CD4-positive, alpha-beta T cell treated with Interleukin-17A for 1 hour (primary cell): Measurements from ENCODE around the gene ADI1.
"Not testable (repeated sequence)": the region's sequence is repeated elsewhere in the genome, so short reads cannot be mapped to it uniquely, and the experiment has no call there.

ENCODE experiments used
- DNase-seq: peaks from one replicate; pipeline ENCODE4 v3.0.0-alpha.2; 2020

The ADI1 gene

GRCh38 chr2:3492475-3492787 is 26.9 kb downstream of the ADI1 start:
- DNase-seq = not testable (repeated sequence)

DNA sequence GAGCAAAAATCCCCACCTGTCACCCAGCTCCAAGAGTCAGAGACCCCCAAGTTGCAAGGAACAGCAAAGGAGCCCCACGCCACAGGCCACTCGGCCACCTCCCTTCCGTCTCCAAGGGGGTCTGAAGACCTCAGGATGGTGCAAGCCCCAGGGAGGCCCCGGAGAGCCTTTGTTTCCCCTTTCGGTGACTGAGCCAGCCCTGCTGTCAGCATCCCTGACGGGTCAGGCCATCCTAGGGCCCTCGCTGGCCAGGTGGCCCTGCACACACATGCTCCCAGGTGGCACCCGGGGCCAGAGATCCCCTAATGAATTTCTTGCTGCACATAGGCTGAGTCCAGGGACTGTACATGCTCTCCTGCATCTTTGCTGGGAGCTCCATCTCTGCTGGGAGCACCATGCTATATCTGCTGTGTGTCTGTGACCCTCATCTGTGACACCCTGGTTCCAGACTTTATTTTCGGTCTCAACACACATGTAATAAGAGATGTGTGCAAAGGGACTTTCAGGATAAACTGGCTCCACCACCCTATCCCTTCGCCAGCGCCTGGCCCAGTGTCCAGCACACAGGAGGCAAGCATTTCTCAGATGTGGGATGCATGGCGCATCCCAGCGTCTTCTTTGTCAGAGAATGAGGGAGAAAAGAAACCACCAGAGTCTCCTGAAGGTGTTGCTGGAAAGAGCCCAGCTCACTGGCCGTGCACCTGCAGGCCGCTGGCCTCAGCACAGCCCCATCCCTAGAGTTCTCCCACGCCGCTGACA is 27.4 kb downstream of the ADI1 start:
- DNase-seq = no peak

DNA sequence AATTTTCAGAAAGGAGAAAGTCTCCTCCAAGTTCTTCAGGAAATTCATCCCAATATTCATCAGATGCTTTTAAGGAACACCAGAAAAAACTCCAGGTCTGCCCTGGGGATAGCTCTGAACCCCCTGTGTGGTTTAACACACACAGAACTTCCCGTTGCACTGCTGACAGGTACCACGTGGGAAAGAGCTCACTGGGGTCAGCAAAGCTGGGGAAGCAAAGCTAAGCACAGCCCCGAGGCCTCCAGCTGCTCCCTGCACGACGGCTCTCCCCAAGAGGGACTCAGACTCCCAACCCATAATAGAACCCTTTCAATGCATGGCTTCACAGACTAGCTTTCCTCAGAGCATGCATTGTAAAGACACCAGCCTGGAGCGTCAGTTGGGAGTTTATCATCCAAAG is 28.0 kb downstream of the ADI1 start:
- no peak for DNase-seq

DNA sequence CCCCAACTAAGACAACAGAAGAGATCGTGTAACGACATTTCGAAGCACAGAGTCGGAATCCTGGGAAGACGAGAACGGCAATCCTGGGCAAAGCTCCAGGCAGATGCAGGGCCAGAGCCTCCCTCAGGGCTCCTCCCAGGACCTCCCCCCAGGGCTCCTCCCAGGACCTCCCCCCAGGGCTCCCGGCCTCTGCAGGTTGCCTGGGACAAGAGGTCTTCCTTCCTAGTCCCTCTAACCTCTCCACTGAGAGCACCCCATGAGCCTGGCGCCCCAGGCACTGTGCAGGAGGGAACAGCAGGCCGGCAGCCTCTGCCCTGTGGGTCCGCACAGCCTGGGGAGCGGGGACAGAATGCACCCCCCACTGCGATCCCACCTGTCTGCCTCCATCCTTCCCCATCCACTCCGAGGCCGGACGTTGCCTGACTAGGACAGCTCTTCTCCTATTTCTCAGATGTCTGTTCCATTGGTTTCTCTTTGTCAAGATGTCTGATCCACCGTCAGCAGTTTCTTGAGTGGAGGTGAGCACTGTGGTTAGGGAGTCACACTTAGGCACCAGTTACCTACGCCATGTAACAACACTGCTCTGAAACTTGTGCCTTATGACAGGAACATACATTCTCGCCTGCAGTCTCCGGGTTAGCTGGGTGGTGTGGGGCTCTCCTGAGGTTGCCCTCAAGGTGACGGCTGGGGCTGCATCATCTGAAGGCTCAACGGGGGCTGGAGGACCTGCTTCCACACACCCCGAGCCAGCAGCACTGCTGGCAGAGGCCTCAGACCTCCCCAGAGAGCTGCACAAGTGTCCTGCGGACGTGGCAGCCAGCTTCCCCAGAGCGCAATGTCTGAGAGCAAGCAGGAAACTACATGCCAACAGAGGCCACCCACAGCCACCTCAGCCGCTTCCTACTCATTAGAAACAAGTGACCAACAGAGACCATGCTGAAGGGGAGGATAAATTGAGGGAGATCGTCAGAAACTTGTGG is 28.9 kb downstream of the ADI1 start:
- DNase-seq = no peak

- no peak for DNase-seq
These were observed 29.6 kb downstream of the ADI1 start for GRCh38 chr2:3489764-3490115.

- no peak for DNase-seq
These were observed 30.2 kb downstream of the ADI1 start for GRCh38 chr2:3488855-3489763.

DNA sequence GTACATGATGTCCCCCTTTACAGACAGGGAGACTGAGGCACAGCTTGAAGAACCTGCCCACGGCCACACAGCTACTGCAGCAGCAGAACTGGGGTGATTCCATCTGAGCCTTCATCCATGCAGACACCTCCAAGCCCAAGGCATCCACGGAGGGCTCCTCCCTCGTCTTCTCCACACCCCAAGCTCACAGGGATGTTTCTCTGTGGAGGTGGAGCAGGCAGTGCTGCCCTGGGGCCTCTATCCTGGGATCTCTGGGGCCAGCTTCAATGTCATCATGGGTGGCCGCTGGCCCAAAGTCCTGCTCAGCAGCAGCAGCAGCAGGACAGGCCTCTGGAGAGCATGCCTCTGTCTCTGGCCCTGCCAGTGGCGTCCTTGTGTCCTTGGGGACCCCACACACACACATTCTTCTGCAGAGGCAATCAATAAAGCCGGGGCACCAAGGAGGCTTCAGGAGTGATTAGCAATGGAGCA is 31.2 kb downstream of the ADI1 start:
- no peak for DNase-seq

DNA sequence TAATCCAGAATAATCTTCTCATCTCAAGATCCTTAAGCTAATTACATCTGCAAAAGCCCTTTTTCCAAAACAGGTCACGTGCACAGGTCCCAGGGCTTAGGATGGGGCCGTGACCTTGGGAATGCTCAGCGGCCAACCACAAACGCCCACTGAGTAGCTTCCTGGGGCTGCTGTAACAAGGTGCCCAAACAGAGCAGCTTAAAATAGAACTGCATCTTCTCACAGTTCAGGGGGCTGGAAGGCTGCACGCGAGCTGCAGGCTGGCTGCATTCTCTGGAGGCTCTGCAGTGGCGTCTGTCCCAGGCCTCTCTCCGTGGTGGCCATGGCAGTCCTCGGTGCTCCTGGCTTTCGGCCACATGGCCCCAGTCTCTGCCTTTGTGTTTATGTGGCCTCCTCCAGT is 31.9 kb downstream of the ADI1 start:
- DNase-seq = no peak

- DNase-seq = no peak
These were observed 32.3 kb downstream of the ADI1 start for GRCh38 chr2:3487028-3487425.

DNA sequence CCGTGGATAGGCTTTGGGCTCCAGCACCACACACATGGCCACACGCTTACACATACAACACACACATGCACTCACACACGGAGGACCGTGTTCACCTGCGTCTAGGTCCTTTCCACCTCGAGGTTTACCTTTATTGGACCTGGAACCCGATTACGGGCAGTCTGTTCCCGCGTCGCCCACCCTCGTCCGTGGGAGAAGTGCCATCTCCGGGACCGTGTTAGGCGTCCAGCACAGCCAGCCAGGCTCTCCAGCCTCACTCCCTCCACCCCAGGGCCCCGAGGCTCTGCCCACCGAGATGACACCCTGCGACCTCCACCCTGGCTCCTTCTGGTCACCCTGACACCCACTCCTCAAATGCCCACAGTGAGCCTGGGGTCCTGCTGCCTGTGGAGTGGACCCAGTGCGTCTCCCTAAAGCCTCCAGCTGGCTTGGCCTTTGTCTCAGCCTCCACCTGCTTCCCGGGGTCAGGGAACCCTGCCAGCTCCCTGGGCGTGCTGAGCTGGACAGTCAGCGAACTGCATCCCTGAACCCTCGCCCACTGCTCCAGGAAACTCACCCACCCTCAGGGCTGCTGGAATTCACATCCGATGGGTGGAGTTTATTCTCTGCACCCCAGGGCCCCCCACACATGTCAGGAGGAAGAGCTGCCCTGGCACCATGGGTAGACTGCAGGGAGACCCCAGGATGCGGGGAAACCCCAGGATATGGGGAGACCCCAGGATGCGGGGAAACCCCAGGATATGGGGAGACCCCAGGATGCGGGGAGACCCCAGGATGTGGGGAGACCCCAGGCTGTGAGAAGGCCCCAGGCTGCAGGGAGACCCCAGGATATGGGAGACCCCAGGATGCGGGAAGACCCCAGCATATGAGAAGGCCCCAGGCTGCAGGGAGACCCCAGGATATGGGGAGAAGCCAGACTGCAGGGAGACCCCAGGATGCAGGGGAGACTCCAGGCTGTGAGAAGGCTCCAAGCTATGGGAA is 33.0 kb downstream of the ADI1 start:
- DNase-seq = no peak

GRCh38 chr2:3485166-3485565 is 34.2 kb downstream of the ADI1 start:
- DNase-seq = no peak

DNA sequence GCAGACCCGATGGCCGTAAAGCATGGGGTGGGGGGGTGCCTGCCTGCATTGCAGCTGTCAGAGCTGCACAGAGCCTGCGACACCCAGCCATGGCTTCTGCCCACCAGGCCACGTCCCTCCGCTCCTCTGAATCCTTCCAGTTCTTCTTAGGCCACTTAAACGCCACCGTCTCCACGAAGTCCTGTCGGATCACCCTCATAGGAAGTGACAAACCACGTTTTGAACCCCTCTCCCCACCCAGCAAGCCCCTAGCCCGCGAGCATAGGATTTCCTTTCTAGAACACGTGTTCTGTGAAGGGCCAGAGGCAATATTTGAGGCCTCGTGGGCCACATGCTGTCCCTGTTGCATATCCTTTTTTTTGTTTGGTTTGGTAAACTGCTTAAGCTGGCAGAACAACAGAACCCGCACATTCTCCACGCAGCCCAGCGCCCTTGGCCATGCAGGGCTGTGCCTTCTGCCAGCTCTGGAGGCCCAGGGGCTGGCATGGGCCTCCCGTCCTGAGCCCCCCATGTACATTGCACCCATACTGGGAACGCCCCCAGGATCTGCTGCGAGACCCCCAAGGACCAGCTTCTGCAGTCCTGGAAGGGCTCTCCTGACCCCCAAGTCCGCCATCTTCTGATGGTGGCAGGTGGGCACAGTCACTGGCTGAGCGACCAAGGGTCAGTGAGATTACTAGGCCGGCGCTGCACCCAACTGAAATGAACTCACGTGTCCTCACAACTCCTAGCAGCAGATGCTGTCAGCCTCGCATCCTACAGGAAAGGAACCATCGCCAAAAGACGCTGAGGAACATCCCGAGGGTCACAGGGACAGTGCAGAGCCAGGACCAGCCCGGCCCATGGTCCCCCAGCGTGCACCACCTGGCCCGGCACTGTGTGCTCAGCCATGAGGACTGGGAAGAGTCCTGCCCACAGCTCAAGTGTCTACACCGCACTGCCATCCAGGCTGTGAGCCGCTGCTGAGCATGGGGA is 35.1 kb downstream of the ADI1 start:
- no peak for DNase-seq

- peak; percentile 71 for DNase-seq
These were observed 35.9 kb downstream of the ADI1 start for GRCh38 chr2:3483227-3483985.

GRCh38 chr2:3482363-3482821 is 36.9 kb downstream of the ADI1 start:
- no peak for DNase-seq

GRCh38 chr2:3481736-3482362 is 37.5 kb downstream of the ADI1 start:
- no peak for DNase-seq

DNA sequence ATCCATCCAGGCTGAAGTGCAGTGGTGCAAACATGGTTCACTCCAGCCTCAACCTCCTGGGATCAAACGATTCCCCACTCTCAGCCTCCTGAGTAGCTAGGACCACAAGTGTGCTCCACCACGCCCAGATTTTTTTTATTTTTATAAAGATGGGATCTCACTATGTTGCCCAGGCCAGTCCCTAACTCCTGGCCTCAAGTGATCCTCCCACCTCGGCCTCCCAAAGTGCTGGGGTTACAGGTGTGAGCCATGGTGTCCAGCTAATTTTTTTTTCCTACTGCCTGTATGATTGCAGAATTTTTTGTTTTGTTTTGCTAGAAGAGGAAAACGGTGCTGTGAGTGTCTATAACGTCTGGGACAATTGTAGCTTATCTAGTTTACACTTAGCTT is 38.3 kb downstream of the ADI1 start:
- DNase-seq = no peak

DNA sequence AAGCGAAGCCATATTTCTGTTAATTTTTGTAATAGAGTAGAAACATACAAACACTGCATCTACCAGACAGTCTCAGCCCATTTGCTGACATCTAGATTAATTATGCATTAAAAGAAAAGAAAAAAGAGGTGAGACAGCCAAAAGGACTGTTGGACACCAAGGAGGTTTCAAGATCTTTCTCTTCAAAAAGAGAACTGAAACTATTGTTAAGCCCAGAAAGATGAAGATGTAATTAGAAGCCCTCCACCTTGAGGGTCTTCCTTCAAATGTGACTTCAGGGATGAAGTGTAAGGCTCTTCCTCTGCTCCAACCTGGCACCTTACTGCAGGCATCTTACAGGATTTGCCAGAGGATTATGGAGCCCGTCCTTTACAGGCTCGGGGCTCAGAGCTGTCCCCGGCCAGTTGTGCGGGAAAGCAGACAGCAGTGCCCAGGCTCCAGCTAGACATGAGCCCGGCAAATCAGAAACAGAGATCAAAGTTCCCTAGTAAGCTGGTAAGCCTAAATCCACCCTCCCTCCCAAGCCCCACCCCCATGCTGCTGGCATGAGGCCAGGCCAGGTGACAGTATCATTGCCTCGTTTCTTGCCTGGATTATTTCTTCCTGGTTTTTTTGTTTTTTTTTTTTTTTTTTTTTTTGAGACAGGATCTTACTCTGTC is 38.9 kb downstream of the ADI1 start:
- no peak for DNase-seq
